WTC11 (cell line): ENCODE data around the gene KCNJ14. TPM values are rescaled to one million over a fixed set of nuclear protein-coding genes. Genes with fewer than 3 reads are reported as not detected.

Experiments used
- ATAC-seq: fragments of 200-7000 bp; cut with Tn5 transposase; 2 replicates; pipeline ENCODE4 v1.10.0; 2021; ENCODE audit warnings: mild to moderate bottlenecking, moderate library complexity
- CTCF ChIA-PET: fragments of 300-600 bp; sonication (Branson Sonifier 250); formaldehyde crosslinking; loops from one replicate; lab custom pipeline; 2021; ENCODE audit warnings: antibody characterized with exemption; lab: Charles Lee
- POLR2A ChIA-PET: fragments of 350-600 bp; sonication (Branson Sonifier 250); formaldehyde crosslinking; loops from one replicate; lab custom pipeline; 2021; ENCODE audit warnings: antibody characterized with exemption; lab: Charles Lee
- DNase-seq: peaks from one replicate; pipeline ENCODE4 v3.0.0; 2021; ENCODE audit warnings: low spot score
- H3K27ac Mint-ChIP-seq: 2 replicates; pipeline ENCODE4 v1.8.0; 2021; ENCODE audit warnings: mixed read lengths
- H3K27me3 Mint-ChIP-seq: 2 replicates; pipeline ENCODE4 v1.8.0; 2021; ENCODE audit warnings: low read depth, mild to moderate bottlenecking, moderate library complexity, mixed read lengths
- H3K36me3 Mint-ChIP-seq: 2 replicates; pipeline ENCODE4 v1.8.0; 2021; ENCODE audit warnings: mixed read lengths
- H3K4me1 Mint-ChIP-seq: 2 replicates; pipeline ENCODE4 v1.8.0; 2022; ENCODE audit warnings: mixed read lengths
- H3K4me3 Mint-ChIP-seq: 2 replicates; pipeline ENCODE4 v1.8.0; 2021; ENCODE audit warnings: mild to moderate bottlenecking, moderate library complexity, mixed read lengths
- H3K9me3 Mint-ChIP-seq: 2 replicates; pipeline ENCODE4 v1.8.0; 2021; ENCODE audit warnings: mixed read lengths
- FOXK1 ChIP-seq: sonication (generic); formaldehyde crosslinking; IDR thresholded peaks from 2 replicates; pipeline ENCODE4 v1.8.0; 2022; ENCODE audit warnings: mild to moderate bottlenecking, moderate library complexity, missing genetic modification reagents
- MYBL2 ChIP-seq: sonication (generic); formaldehyde crosslinking; IDR thresholded peaks from 2 replicates; pipeline ENCODE4 v1.8.1; 2023; ENCODE audit warnings: mild to moderate bottlenecking, moderate library complexity, missing genetic modification reagents
- NFYB ChIP-seq: sonication (generic); formaldehyde crosslinking; conservative IDR thresholded peaks from 2 replicates; pipeline ENCODE4 v1.8.0; 2022; ENCODE audit warnings: low read depth, missing genetic modification reagents
- RELA ChIP-seq: sonication (generic); formaldehyde crosslinking; IDR thresholded peaks from 2 replicates; pipeline ENCODE4 v1.8.1; 2022; ENCODE audit warnings: missing genetic modification reagents, mild to moderate bottlenecking, borderline replicate concordance
- RORB ChIP-seq: fragments of 250-450 bp; sonication (Bioruptor Pico); IDR thresholded peaks from 2 replicates; pipeline ENCODE4 v1.9.0; 2021; ENCODE audit warnings: mild to moderate bottlenecking
- SOX15 ChIP-seq: fragments of 250-450 bp; sonication (Bioruptor Pico); IDR thresholded peaks from 2 replicates; pipeline ENCODE4 v1.9.0; 2021; ENCODE audit warnings: mild to moderate bottlenecking
- ZNF138 ChIP-seq: sonication (generic); formaldehyde crosslinking; conservative IDR thresholded peaks from 2 replicates; pipeline ENCODE4 v1.8.1; 2022; ENCODE audit warnings: mild to moderate bottlenecking, moderate library complexity, missing genetic modification reagents
- ZNF396 ChIP-seq: fragments of 250-450 bp; sonication (Bioruptor Pico); IDR thresholded peaks from 2 replicates; pipeline ENCODE4 v1.8.0; 2021; ENCODE audit warnings: mild to moderate bottlenecking, moderate library complexity, borderline replicate concordance
- ZNF423 ChIP-seq: fragments of 250-450 bp; sonication (Bioruptor Pico); IDR thresholded peaks from 2 replicates; pipeline ENCODE4 v2.1.2; 2022; ENCODE audit warnings: mild to moderate bottlenecking, moderate library complexity
- total RNA-seq: library from RNA; stranded (reverse); gene quantifications from 3 replicates; pipeline ENCODE4 v1.2.3, GENCODE V29; 2021
- TF ChIP-seq, protein P1 (sequence below): fragments of 250-450 bp; sonication (Bioruptor Pico); IDR thresholded peaks from 2 replicates; pipeline ENCODE4 v1.9.0; 2021; ENCODE audit warnings: mild to moderate bottlenecking
- TF ChIP-seq, protein P2 (sequence below): sonication (generic); formaldehyde crosslinking; IDR thresholded peaks from 2 replicates; pipeline ENCODE4 v1.8.1; 2022; ENCODE audit warnings: low read depth, mild to moderate bottlenecking, moderate library complexity, missing genetic modification reagents, borderline replicate concordance
- TF ChIP-seq, protein P3 (sequence below): sonication (generic); formaldehyde crosslinking; IDR thresholded peaks from 2 replicates; pipeline ENCODE4 v1.8.0; 2023; ENCODE audit warnings: missing genetic modification reagents, mild to moderate bottlenecking, borderline replicate concordance
- TF ChIP-seq, protein P4 (sequence below): sonication (generic); formaldehyde crosslinking; IDR thresholded peaks from 2 replicates; pipeline ENCODE4 v1.8.1; 2022; ENCODE audit warnings: mild to moderate bottlenecking, moderate library complexity, missing genetic modification reagents
- TF ChIP-seq, protein P5 (sequence below): sonication (generic); formaldehyde crosslinking; IDR thresholded peaks from 2 replicates; pipeline ENCODE4 v1.8.0; 2023; ENCODE audit warnings: mild to moderate bottlenecking, missing genetic modification reagents

KCNJ14 gene
- total RNA-seq, 1 experiment from 2014 or later, result 1.4 TPM

DNA sequence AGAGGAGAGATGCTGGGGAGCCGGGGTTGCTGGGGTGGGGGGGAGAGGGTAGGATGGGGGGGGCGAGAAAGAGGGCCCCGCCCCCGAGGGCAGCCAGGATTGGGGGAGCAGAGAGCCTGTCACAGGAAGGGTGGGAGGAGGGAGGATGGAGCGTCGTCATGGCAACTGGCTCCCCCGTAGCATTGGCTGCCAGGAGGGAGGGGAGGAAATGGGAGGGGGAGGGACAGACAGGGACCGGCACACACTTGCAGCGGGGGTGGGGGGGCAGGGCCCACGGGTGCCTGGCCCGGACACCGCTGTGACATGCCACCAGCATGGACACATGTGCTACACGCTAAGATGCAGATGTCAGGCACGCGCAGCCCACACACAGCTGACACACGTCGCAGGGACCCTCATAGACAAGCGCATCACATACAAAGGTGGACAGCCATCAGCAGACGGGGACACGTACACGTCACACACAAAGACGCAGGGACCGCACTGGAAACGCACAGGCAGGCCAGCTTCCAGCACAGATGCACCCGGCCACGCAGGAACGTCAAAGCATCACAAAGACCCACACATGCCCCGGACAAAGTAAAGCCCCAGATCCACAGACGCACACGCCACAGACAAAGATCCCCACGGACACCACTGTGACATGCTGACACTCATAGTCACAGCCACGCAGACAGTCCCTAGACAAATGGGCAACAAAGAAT, 56.6 kb downstream of the KCNJ14 start, which contains the start of gene LMTK3:
Gene LMTK3 (minus strand): TSS at position 36 of the 704 bp plus-strand sequence. CDS start 259 bp downstream, outside the sequence.
- Mint-ChIP-seq H3K36me3 (no peaks in the 10 kb centered on the region; the same call in 1 of the 2 replicates), H3K4me3 (peak within 1 kb of the TSS; percentile 81), H3K4me1 (peaks cover 14% of the 10 kb centered on the region), H3K27ac (no peak within 1 kb of the TSS), H3K27me3 (peaks cover 3% of the 10 kb centered on the region; the same call in 1 of the 2 replicates), H3K9me3 (no peaks in the 10 kb centered on the region)
- ChIA-PET POLR2A (no interaction called here), CTCF (interaction anchor here (9.5 kb wide), 1 partner anchor 73 kb away, joined by 297 read pairs; no protein-coding TSS in a partner anchor)
- DNase-seq, result peak; percentile 71
- peak; percentile 21; the same call in 1 of the 2 replicates for TF ChIP-seq NFYB (CRISPR knock-in tag)
- no peak for TF ChIP-seq MYBL2 (CRISPR knock-in tag)
- peak; percentile 9 for ATAC-seq

DNA sequence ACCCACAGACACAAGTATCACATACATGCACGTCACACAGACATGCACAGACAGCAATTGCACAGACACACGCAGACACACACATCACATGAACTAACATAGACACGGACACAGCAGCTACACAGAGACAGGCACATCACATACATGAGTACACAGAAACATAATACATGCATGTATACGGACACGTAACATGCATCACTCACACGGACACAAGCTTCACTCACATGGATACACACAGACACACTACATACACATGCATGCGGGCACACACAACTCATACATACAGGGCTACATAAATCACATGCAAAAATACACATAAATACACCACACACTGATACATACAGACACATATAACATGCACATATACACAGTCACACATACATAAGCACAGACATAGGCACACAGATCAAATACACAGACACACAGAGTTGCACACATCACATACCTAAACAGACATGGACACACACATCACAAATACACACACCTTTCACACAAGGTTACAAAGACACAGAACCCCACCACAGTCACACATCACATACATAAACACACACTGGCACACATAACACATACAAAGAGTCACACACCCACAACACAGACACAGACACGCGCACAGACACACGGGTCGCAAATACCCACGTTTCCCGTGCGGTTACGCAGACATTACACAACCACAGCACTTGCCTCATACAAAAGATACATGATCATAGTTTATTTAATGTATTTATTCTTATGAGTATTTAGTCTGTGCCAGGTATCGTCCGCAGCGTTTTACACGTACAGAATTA, 57.3 kb downstream of the KCNJ14 start:
- Mint-ChIP-seq H3K36me3 (no peaks in the 10 kb centered on the region; the same call in 1 of the 2 replicates), H3K4me3 (no peak overlapping the region), H3K4me1 (peaks cover 14% of the 10 kb centered on the region), H3K9me3 (no peaks in the 10 kb centered on the region), H3K27me3 (no peaks in the 10 kb centered on the region; the same call in 1 of the 2 replicates), H3K27ac (no peak overlapping the region)
- no peak for ATAC-seq
- TF ChIP-seq, protein P1, sequence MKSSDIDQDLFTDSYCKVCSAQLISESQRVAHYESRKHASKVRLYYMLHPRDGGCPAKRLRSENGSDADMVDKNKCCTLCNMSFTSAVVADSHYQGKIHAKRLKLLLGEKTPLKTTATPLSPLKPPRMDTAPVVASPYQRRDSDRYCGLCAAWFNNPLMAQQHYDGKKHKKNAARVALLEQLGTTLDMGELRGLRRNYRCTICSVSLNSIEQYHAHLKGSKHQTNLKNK, result no peak
- TF ChIP-seq FOXK1 (CRISPR knock-in tag) (no peak), ZNF138 (CRISPR knock-in tag) (no peak), ZNF396 (CRISPR knock-in tag) (no peak)
- TF ChIP-seq, protein P2, sequence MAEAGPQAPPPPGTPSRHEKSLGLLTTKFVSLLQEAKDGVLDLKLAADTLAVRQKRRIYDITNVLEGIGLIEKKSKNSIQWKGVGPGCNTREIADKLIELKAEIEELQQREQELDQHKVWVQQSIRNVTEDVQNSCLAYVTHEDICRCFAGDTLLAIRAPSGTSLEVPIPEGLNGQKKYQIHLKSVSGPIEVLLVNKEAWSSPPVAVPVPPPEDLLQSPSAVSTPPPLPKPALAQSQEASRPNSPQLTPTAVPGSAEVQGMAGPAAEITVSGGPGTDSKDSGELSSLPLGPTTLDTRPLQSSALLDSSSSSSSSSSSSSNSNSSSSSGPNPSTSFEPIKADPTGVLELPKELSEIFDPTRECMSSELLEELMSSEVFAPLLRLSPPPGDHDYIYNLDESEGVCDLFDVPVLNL (CRISPR knock-in tag), result no peak
- no peak for DNase-seq
- ChIA-PET CTCF (interaction anchor here (1.0 to 9.5 kb wide), 4 partner anchors 10 to 96 kb away, joined by 4 to 297 read pairs (median 6); no protein-coding TSS in a partner anchor), POLR2A (interaction anchor here (1.5 kb wide), 1 partner anchor 118 kb away, joined by 4 read pairs; no protein-coding TSS in a partner anchor)

DNA sequence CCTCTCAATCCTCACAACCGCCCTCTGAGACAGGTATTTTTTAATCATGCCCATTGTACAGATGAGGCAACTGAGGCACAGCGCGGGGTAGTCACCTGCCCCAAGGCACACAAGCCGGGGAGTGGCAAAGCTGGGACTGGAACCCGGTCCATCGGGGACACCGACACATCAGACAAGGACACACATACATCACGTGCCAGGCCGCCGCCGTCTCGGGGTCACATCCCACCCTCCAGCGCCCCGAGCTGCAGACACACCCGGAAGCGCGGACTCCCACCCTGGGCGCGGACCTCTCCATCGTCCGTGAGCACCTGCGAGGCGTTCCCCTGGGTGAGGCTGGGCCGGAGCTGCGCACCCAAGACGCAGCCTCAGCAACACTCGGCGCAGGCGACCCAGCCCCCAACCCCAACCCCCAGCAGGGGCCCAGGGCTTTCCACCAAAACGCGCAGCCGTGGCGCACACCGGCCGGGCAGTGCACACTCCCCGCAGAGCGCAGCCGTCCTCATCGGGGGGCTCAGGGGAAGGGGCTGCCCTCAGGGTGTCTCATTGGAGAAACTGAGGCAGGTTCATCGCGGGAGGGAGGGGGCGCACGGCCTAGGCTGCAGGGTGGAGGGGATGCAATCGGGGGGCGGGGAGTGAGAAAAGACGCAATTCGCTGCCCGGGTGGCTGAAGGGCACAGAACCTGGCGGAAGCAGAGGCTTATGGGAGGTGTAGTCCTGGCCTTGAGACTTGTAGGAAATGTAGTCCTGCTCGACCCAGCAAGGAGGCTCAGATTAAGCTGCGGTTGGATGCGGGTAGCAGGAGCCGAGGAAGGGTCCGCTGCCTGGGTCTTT, 58.1 kb downstream of the KCNJ14 start:
- ATAC-seq (peak; percentile 83), DNase-seq (peak; percentile 83)
- Mint-ChIP-seq H3K9me3 (no peaks in the 10 kb centered on the region), H3K27me3 (no peaks in the 10 kb centered on the region; the same call in 1 of the 2 replicates), H3K4me3 (no peak overlapping the region), H3K4me1 (peaks cover 18% of the 10 kb centered on the region), H3K27ac (peak overlapping the region; percentile 51; the same call in 1 of the 2 replicates), H3K36me3 (no peaks in the 10 kb centered on the region)
- CTCF ChIA-PET, result interaction anchor here (0.6 to 1.5 kb wide), 11 partner anchors 11 to 163 kb away, joined by 3 to 12 read pairs (median 4); no protein-coding TSS in a partner anchor
- POLR2A ChIA-PET, result interaction anchor here (0.6 to 1.5 kb wide), 5 partner anchors 39 to 117 kb away, joined by 3 to 7 read pairs (median 4); no protein-coding TSS in a partner anchor
- TF ChIP-seq RORB (CRISPR knock-in tag) (no peak), SOX15 (CRISPR knock-in tag) (no peak), ZNF423 (CRISPR knock-in tag) (peak; percentile 42; the same call in 1 of the 2 replicates), RELA (peak; percentile 81; the same call in 1 of the 2 replicates)
- TF ChIP-seq, protein P3, sequence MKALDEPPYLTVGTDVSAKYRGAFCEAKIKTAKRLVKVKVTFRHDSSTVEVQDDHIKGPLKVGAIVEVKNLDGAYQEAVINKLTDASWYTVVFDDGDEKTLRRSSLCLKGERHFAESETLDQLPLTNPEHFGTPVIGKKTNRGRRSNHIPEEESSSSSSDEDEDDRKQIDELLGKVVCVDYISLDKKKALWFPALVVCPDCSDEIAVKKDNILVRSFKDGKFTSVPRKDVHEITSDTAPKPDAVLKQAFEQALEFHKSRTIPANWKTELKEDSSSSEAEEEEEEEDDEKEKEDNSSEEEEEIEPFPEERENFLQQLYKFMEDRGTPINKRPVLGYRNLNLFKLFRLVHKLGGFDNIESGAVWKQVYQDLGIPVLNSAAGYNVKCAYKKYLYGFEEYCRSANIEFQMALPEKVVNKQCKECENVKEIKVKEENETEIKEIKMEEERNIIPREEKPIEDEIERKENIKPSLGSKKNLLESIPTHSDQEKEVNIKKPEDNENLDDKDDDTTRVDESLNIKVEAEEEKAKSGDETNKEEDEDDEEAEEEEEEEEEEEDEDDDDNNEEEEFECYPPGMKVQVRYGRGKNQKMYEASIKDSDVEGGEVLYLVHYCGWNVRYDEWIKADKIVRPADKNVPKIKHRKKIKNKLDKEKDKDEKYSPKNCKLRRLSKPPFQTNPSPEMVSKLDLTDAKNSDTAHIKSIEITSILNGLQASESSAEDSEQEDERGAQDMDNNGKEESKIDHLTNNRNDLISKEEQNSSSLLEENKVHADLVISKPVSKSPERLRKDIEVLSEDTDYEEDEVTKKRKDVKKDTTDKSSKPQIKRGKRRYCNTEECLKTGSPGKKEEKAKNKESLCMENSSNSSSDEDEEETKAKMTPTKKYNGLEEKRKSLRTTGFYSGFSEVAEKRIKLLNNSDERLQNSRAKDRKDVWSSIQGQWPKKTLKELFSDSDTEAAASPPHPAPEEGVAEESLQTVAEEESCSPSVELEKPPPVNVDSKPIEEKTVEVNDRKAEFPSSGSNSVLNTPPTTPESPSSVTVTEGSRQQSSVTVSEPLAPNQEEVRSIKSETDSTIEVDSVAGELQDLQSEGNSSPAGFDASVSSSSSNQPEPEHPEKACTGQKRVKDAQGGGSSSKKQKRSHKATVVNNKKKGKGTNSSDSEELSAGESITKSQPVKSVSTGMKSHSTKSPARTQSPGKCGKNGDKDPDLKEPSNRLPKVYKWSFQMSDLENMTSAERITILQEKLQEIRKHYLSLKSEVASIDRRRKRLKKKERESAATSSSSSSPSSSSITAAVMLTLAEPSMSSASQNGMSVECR (CRISPR knock-in tag), result peak; percentile 72; the same call in 1 of the 2 replicates
- TF ChIP-seq, protein P4, sequence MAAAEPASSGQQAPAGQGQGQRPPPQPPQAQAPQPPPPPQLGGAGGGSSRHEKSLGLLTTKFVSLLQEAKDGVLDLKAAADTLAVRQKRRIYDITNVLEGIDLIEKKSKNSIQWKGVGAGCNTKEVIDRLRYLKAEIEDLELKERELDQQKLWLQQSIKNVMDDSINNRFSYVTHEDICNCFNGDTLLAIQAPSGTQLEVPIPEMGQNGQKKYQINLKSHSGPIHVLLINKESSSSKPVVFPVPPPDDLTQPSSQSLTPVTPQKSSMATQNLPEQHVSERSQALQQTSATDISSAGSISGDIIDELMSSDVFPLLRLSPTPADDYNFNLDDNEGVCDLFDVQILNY, result peak; percentile 51; the same call in 1 of the 2 replicates
- TF ChIP-seq, protein P5, sequence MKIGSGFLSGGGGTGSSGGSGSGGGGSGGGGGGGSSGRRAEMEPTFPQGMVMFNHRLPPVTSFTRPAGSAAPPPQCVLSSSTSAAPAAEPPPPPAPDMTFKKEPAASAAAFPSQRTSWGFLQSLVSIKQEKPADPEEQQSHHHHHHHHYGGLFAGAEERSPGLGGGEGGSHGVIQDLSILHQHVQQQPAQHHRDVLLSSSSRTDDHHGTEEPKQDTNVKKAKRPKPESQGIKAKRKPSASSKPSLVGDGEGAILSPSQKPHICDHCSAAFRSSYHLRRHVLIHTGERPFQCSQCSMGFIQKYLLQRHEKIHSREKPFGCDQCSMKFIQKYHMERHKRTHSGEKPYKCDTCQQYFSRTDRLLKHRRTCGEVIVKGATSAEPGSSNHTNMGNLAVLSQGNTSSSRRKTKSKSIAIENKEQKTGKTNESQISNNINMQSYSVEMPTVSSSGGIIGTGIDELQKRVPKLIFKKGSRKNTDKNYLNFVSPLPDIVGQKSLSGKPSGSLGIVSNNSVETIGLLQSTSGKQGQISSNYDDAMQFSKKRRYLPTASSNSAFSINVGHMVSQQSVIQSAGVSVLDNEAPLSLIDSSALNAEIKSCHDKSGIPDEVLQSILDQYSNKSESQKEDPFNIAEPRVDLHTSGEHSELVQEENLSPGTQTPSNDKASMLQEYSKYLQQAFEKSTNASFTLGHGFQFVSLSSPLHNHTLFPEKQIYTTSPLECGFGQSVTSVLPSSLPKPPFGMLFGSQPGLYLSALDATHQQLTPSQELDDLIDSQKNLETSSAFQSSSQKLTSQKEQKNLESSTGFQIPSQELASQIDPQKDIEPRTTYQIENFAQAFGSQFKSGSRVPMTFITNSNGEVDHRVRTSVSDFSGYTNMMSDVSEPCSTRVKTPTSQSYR (CRISPR knock-in tag), result peak; percentile 63; the same call in 1 of the 2 replicates
